ENCODE results near the gene DLG2. TPM values are rescaled to one million over a fixed set of nuclear protein-coding genes. Genes with fewer than 3 reads are reported as not detected.
A peak's percentile ranks its signal among the peaks of the same experiment; 100 is the strongest.

Gene DLG2
- polyA plus RNA-seq, 3 donors, result 0.24 to 0.39 TPM; not detected in 1

DNA sequence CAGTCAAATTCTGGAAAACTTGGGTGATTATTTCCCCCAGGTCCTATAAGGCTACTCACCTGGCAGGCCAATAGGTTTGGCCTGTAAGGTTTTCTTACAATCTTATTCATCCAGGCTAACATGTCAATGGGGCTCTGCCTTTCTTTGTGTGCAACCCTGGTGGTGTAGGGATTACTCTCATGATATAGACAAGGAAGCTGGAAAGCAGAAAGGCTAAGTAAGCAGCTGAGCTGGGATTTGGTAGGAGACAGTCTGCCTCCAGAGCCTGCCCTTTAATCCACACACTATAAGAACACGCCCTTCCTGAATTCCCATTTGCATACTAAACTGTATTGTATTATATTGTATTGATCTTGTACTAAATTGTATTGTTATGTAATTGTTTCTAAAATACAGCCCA is 1967.7 kb downstream of the DLG2 start:
- no peak overlapping the region for H3K9ac ChIP-seq (ENCODE audit: insufficient read depth, low read length, poor library complexity, severe bottlenecking)
- TF ChIP-seq, protein P1, sequence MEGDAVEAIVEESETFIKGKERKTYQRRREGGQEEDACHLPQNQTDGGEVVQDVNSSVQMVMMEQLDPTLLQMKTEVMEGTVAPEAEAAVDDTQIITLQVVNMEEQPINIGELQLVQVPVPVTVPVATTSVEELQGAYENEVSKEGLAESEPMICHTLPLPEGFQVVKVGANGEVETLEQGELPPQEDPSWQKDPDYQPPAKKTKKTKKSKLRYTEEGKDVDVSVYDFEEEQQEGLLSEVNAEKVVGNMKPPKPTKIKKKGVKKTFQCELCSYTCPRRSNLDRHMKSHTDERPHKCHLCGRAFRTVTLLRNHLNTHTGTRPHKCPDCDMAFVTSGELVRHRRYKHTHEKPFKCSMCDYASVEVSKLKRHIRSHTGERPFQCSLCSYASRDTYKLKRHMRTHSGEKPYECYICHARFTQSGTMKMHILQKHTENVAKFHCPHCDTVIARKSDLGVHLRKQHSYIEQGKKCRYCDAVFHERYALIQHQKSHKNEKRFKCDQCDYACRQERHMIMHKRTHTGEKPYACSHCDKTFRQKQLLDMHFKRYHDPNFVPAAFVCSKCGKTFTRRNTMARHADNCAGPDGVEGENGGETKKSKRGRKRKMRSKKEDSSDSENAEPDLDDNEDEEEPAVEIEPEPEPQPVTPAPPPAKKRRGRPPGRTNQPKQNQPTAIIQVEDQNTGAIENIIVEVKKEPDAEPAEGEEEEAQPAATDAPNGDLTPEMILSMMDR (IDR thresholded peaks at IDR 0.05), result no peak
- no peak overlapping the region for H3K4me2 ChIP-seq (replicated peaks; ENCODE audit: extremely low read depth, low read length, poor library complexity, severe bottlenecking)
- no peak overlapping the region for H3K4me3 ChIP-seq (replicated peaks in 1 of 3; ENCODE audit: low read depth in 2 of 3, low read length in 3 of 3)
- Mint-ChIP-seq H3K4me1 (no peaks in the 10 kb centered on the region), H3K9me3 (peaks cover 0 to 3% (median 2%) of the 10 kb centered on the region in 7 donors), H3K27ac (no peak overlapping the region), H3K4me3 (no peak overlapping the region), H3K36me3 (no peaks in the 10 kb centered on the region), H3K27me3 (ENCODE audit: low read depth in 3 of 3) (peaks cover 0 to 5% (median 2%) of the 10 kb centered on the region in 3 donors)
- no CpG with 5 or more reads among the region's 1 CpG for WGBS (ENCODE audit: insufficient coverage)
- no peaks in the 10 kb centered on the region for H4K20me1 ChIP-seq (ENCODE audit: insufficient read depth, low read length)
- H3K27me3 ChIP-seq (ENCODE audit: control insufficient read depth in 2 of 2, insufficient read depth in 2 of 2, low read length in 2 of 2), result no peaks in the 10 kb centered on the region
- intact Hi-C loops (cut with micrococcal nuclease), result no loop called here
- H2AFZ ChIP-seq (ENCODE audit: insufficient read depth, low read depth, low read length, poor library complexity, severe bottlenecking), result no peak overlapping the region
- no peaks in the 10 kb centered on the region for H3K79me2 ChIP-seq (ENCODE audit: insufficient read depth, low read length)
- no peak for DNase-seq
- no peak overlapping the region for H3K27ac ChIP-seq (ENCODE audit: low read depth in 1 of 2, low read length in 2 of 2)
- H3K4me1 ChIP-seq (ENCODE audit: control insufficient read depth in 1 of 2, insufficient read depth in 2 of 2, low read length in 2 of 2), result no peaks in the 10 kb centered on the region
- no peaks in the 10 kb centered on the region for H3K9me3 ChIP-seq (replicated peaks in 1 of 2; ENCODE audit: control insufficient read depth in 1 of 2, insufficient read depth in 1 of 2, low read length in 2 of 2)
- no peaks in the 10 kb centered on the region for H3K36me3 ChIP-seq (replicated peaks in 1 of 2; ENCODE audit: control insufficient read depth in 1 of 2, insufficient read depth in 2 of 2, low read length in 2 of 2)

DNA sequence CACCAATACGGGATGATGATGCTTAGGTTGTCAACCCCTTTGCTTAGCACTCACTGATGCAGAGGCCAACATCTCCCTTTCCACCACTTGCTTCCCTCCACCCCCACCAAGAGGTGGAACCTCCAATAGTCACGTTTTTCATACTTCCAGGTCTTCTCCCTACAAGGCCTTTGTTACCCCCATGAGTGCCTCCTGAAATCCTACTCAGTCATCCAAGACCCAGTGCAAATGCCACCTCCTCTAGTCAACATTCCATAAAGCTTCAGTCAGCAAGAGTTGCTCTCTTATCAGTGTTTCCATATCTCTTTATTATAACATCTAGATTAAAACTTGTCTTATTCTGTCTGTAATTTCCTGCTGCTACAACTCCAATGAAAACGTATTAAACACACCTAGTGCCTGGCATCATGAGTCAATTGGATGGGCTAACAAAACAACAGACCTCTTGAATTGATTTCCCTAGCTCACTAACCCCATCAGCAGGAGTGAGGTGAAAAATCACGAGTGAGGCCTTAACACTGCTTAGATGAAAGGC is 1970.3 kb downstream of the DLG2 start:
- no peak overlapping the region for H3K4me3 ChIP-seq (replicated peaks in 1 of 3; ENCODE audit: low read depth in 2 of 3, low read length in 3 of 3)
- 80% methylated on average over 2 of the region's 4 CpGs for WGBS (ENCODE audit: insufficient coverage)
- no peaks in the 10 kb centered on the region for H3K4me1 Mint-ChIP-seq
- no peaks in the 10 kb centered on the region for H3K27me3 ChIP-seq (ENCODE audit: control insufficient read depth in 2 of 2, insufficient read depth in 2 of 2, low read length in 2 of 2)
- H3K27ac ChIP-seq (ENCODE audit: low read depth in 1 of 2, low read length in 2 of 2), result no peak overlapping the region
- H3K9ac ChIP-seq (ENCODE audit: insufficient read depth, low read length, poor library complexity, severe bottlenecking), result no peak overlapping the region
- H4K20me1 ChIP-seq (ENCODE audit: insufficient read depth, low read length), result no peaks in the 10 kb centered on the region
- peak overlapping the region in 1 of 7 donors; percentile 4 for H3K27ac Mint-ChIP-seq
- H3K4me3 Mint-ChIP-seq, result no peak overlapping the region
- no peak for DNase-seq
- no peak overlapping the region for H3K4me2 ChIP-seq (replicated peaks; ENCODE audit: extremely low read depth, low read length, poor library complexity, severe bottlenecking)
- peaks cover 0 to 2% (median 2%) of the 10 kb centered on the region in 3 donors for H3K27me3 Mint-ChIP-seq (ENCODE audit: low read depth in 3 of 3)
- no peaks in the 10 kb centered on the region for H3K79me2 ChIP-seq (ENCODE audit: insufficient read depth, low read length)
- TF ChIP-seq, protein P1 (IDR thresholded peaks at IDR 0.05), result no peak
- H3K4me1 ChIP-seq (ENCODE audit: control insufficient read depth in 1 of 2, insufficient read depth in 2 of 2, low read length in 2 of 2), result no peaks in the 10 kb centered on the region
- no peaks in the 10 kb centered on the region for H3K36me3 ChIP-seq (replicated peaks in 1 of 2; ENCODE audit: control insufficient read depth in 1 of 2, insufficient read depth in 2 of 2, low read length in 2 of 2)
- H3K36me3 Mint-ChIP-seq, result no peaks in the 10 kb centered on the region
- H3K9me3 ChIP-seq (replicated peaks in 1 of 2; ENCODE audit: control insufficient read depth in 1 of 2, insufficient read depth in 1 of 2, low read length in 2 of 2), result no peaks in the 10 kb centered on the region
- peaks cover 0 to 4% (median 2%) of the 10 kb centered on the region in 7 donors for H3K9me3 Mint-ChIP-seq
- no peak overlapping the region for H2AFZ ChIP-seq (ENCODE audit: insufficient read depth, low read depth, low read length, poor library complexity, severe bottlenecking)
- intact Hi-C loops (cut with micrococcal nuclease), result no loop called here

Data from CD14-positive monocyte (primary cell).